ENCODE data around the gene KCTD1.

DNA sequence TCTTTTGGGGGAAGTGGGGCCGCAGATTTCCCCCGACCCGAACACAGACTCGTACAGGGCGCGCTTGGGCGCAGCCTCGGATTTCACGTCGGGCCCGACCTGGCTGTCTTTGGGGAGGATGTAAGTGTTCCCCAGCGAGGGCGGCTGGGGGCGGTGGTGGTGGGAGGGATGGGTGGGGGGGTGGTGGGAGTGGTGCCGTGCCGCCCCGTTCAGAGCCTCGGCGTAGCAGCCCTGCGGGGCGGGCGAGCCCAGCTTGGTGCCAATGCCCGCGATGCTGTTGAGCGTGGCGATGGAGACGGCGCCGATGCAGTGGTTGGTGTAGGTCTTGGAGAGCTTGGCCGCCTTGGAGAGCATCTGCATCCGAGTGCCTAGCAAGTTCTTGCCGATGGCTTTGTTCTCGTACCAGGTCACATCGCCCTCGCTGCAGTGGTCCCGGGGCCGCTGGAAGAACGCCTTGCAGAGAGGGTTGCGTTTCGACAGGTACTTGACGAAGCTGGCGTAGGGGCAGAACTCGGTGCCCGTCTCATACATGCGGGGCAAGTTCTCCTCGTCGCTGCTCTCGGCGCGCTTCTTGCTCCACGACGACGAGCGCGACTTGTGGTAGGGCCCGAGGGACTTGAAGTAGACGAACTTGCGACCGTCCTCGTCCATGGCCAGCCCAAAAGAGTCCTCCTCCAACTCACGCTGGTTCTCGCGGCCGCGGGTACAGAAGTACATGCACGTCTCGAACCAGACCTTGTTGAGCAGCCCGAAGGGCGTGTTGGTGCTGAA, 1.3 kb downstream of the KCTD1 start:
- TF ChIP-seq CTCF (conservative IDR thresholded peaks at IDR 0.05; ENCODE audit: low read depth, low read length), result no peak
- TF ChIP-seq RFX5 (IDR thresholded peaks at IDR 0.05; ENCODE audit: low read depth, low read length), result no peak
